B cell (primary cell): ENCODE results near the gene LCMT2. TPM values are rescaled to one million over a fixed set of nuclear protein-coding genes. Genes with fewer than 3 reads are reported as not detected.
"Not testable (repeated sequence)": the region's sequence is repeated elsewhere in the genome, so short reads cannot be mapped to it uniquely, and the experiment has no call there.

Experiments used
- ATAC-seq: fragments of 200-7000 bp; cut with Tn5 transposase; one replicate; pipeline ENCODE4 v1.10.0; 2021; ENCODE audit warnings: low read depth, mild to moderate bottlenecking, moderate number of reproducible peaks, moderate library complexity
- CTCF ChIA-PET: fragments of 350-600 bp; sonication (Branson Sonifier 250); formaldehyde crosslinking; loops from one replicate; lab custom pipeline; 2021; ENCODE audit warnings: antibody characterized with exemption, inconsistent platforms; lab: Charles Lee
- POLR2A ChIA-PET: fragments of 350-600 bp; sonication (Branson Sonifier 250); formaldehyde crosslinking; loops from one replicate; lab custom pipeline; 2021; ENCODE audit warnings: antibody characterized with exemption; lab: Charles Lee
- DNase-seq: peaks from one replicate; pipeline ENCODE4 v3.0.0; 2013
- H2AFZ ChIP-seq: 2 replicates; pipeline ENCODE4 v1.6.1; 2012; ENCODE audit warnings: mild to moderate bottlenecking, low read depth, low read length; ENCODE audit not compliant: insufficient read depth, poor library complexity, severe bottlenecking
- H3K27ac ChIP-seq, 2 donors: 1 replicate in 1 of 2; 2 replicates in 1 of 2; pipeline ENCODE4 v1.5.1; 2012 to 2013; ENCODE audit warnings: low read length in 2 of 2, mild to moderate bottlenecking in 2 of 2, moderate library complexity in 1 of 2
- H3K27me3 ChIP-seq, 4 experiments: fragments of 200-600 bp in 1 of 4; sonication (generic) in 1 of 4; replicated peaks in 1 of 4; 1 replicate in 2 of 4; 2 replicates in 2 of 4; pipeline versions ENCODE4 v1.6.1 to v1.7.0; 2013 to 2016; ENCODE audit warnings: low read length in 3 of 4, mild to moderate bottlenecking in 2 of 4, mixed read lengths in 1 of 4, moderate library complexity in 1 of 4; ENCODE audit not compliant: insufficient read depth in 4 of 4, control insufficient read depth in 3 of 4; ENCODE audit errors: control extremely low read depth in 1 of 4
- H3K36me3 ChIP-seq, 2 experiments: replicated peaks in 1 of 2; 1 replicate in 1 of 2; 2 replicates in 1 of 2; pipeline versions ENCODE4 v1.6.1 to v1.7.1; 2013; ENCODE audit warnings: low read length in 1 of 2; ENCODE audit not compliant: insufficient read depth in 2 of 2, control insufficient read depth in 1 of 2; ENCODE audit errors: control extremely low read depth in 1 of 2, extremely low read depth in 1 of 2
- H3K4me1 ChIP-seq, 2 donors: fragments of 200-600 bp in 1 of 2; sonication (generic) in 1 of 2; 1 replicate in 1 of 2; 2 replicates in 1 of 2; pipeline versions ENCODE4 v1.5.1 to v1.6.1; 2013 to 2017; ENCODE audit warnings: low read length in 2 of 2; ENCODE audit not compliant: control insufficient read depth in 2 of 2, insufficient read depth in 2 of 2
- H3K4me2 ChIP-seq: replicated peaks from 2 replicates; pipeline ENCODE3; 2012; ENCODE audit warnings: mild to moderate bottlenecking, low read depth, low read length; ENCODE audit not compliant: poor library complexity, severe bottlenecking
- H3K4me3 ChIP-seq, 5 experiments: fragments of 200-600 bp in 1 of 5; sonication (generic) in 1 of 5; 1 replicate in 3 of 5; 2 replicates in 2 of 5; pipeline versions ENCODE4 v1.5.1 to v1.7.0; 2011 to 2016; ENCODE audit warnings: low read length in 4 of 5, mild to moderate bottlenecking in 4 of 5, low read depth in 2 of 5, control low read depth in 1 of 5, moderate library complexity in 1 of 5; ENCODE audit not compliant: insufficient read depth in 1 of 5; ENCODE audit errors: control extremely low read depth in 1 of 5, extremely low read depth in 1 of 5
- H3K79me2 ChIP-seq: fragments of 200-600 bp; sonication (generic); one replicate; pipeline ENCODE4 v1.6.0; 2016; ENCODE audit warnings: low read length; ENCODE audit not compliant: control insufficient read depth, insufficient read depth
- H3K9ac ChIP-seq: fragments of 200-600 bp; sonication (generic); 2 replicates; pipeline ENCODE4 v1.6.1; 2017; ENCODE audit warnings: mild to moderate bottlenecking, low read length, moderate library complexity
- H3K9me3 ChIP-seq, 3 donors: one replicate each; pipeline versions ENCODE4 v1.6.1 to v1.7.1; 2013; ENCODE audit warnings: low read length in 2 of 3; ENCODE audit not compliant: control insufficient read depth in 2 of 3, insufficient read depth in 1 of 3; ENCODE audit errors: control extremely low read depth in 1 of 3
- H4K20me1 ChIP-seq: 2 replicates; pipeline ENCODE4 v1.6.0; 2012; ENCODE audit warnings: mild to moderate bottlenecking, low read length; ENCODE audit not compliant: insufficient read depth, control insufficient read depth, poor library complexity, severe bottlenecking
- H3K27ac Mint-ChIP-seq: one replicate; pipeline ENCODE4 v1.8.0; 2021; ENCODE audit warnings: mixed read lengths
- H3K27me3 Mint-ChIP-seq: one replicate; pipeline ENCODE4 v1.8.0; 2021; ENCODE audit warnings: mixed read lengths
- H3K4me1 Mint-ChIP-seq: one replicate; pipeline ENCODE4 v1.8.0; 2021; ENCODE audit warnings: mixed read lengths
- H3K4me3 Mint-ChIP-seq: one replicate; pipeline ENCODE4 v1.8.0; 2021; ENCODE audit warnings: mixed read lengths
- H3K9me3 Mint-ChIP-seq: one replicate; pipeline ENCODE4 v1.8.0; 2022; ENCODE audit warnings: mixed read lengths; ENCODE audit not compliant: insufficient read depth
- EZH2 ChIP-seq: IDR thresholded peaks from 2 replicates; pipeline ENCODE4 v1.6.1; 2012; ENCODE audit warnings: borderline replicate concordance, low read depth, mild to moderate bottlenecking, moderate library complexity, low read length; ENCODE audit not compliant: insufficient read depth, poor library complexity, severe bottlenecking
- WGBS: methylation state at CpG from one replicate; pipeline ENCODE4 v1.1.5; 2013; ENCODE audit warnings: missing lambda C conversion rate; ENCODE audit not compliant: insufficient coverage; 5-methylcytosine and 5-hydroxymethylcytosine counted together
- intact Hi-C: fragments of 100-400 bp; cut with micrococcal nuclease; formaldehyde crosslinking; loops from one replicate; pipeline ENCODE4 v1.10.0; 2022
- polyA plus RNA-seq: library from polyadenylated mRNA; depleted of rRNA; stranded (reverse); fragments of >200 nt; gene quantifications from 2 replicates; pipeline ENCODE4 v1.2.3, GENCODE V29; 2012
- total RNA-seq, 2 donors: library from RNA; stranded (reverse); fragments of 120-200 nt in 1 of 2; gene quantifications; 1 replicate in 1 of 2; 2 replicates in 1 of 2; pipeline versions ENCODE4 v1.2.3 to v1.2.4, GENCODE V29; 2013 to 2022
- TF ChIP-seq, protein P1 (sequence below): fragments of 200-600 bp; IDR thresholded peaks from one replicate; pipeline ENCODE4 v1.8.0; 2022; ENCODE audit warnings: antibody characterized with exemption, mild to moderate bottlenecking

The LCMT2 gene
- total and polyA plus RNA-seq, 2 donors (not counting 1 experiment from before 2014, with no cell fraction given): 7.5 to 12.8 TPM

DNA sequence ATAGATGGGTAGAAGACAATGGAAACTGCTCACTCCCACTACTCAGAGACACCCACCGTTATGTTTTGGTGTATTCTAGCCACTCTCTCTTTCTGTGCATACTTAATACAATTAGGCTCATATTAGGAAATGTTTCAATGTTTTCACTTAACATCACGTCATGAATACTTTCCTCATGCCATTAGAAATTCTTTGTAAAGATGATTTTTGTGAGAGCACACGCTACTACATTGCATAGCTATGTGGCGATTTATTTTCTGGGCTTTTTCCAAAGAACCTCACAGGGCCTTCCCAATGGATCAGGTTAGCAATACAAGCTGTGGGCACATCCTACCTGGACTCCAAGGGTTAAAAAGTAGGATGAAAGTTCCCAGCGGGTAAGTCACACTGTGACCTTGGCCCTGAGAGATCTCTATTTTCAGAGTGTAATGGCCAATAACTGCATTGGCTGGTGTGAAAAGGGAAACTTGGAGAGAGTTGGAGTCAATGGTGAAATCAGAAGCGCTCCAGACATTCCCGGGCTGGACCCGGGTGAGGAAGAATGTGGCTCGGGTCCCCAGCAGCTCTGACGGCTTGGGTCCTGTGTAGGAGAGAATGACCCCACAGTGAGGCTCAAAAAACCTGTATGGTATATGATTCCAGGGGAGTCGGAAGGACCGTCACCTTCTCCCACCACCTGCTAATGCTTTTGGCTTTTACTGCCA lies 37.8 kb downstream of the LCMT2 start:
- peaks cover 8% of the 10 kb centered on the region for H3K4me1 Mint-ChIP-seq
- 93% methylated on average over 10 of the region's 12 CpGs for WGBS
- Histone ChIP-seq H2AFZ (no peak overlapping the region), H3K27me3 (peaks cover 0 to 18% (median 7%) of the 10 kb centered on the region in 4 experiments), H3K4me1 (peaks cover 4 to 8% of the 10 kb centered on the region in 2 donors), H3K27ac (no peak overlapping the region), H3K79me2 (no peaks in the 10 kb centered on the region), H3K9ac (no peak overlapping the region), H3K4me2 (no peak overlapping the region), H3K9me3 (no peaks in the 10 kb centered on the region), H3K4me3 (no peak overlapping the region), H4K20me1 (no peaks in the 10 kb centered on the region), H3K36me3 (no peaks in the 10 kb centered on the region)
- DNase-seq (no peak), ATAC-seq (no peak)
- no peak overlapping the region for H3K4me3 Mint-ChIP-seq
- peaks cover 40% of the 10 kb centered on the region for H3K27me3 Mint-ChIP-seq
- no peak overlapping the region for H3K27ac Mint-ChIP-seq
- no peaks in the 10 kb centered on the region for H3K9me3 Mint-ChIP-seq
- CTCF ChIA-PET: interaction anchor here (1.6 kb wide), 1 partner anchor 67 kb away, joined by 8 read pairs; no protein-coding TSS in a partner anchor
- intact Hi-C loops: no loop called here
- POLR2A ChIA-PET: no interaction called here
- TF ChIP-seq EZH2: no peak
- TF ChIP-seq, protein P1, sequence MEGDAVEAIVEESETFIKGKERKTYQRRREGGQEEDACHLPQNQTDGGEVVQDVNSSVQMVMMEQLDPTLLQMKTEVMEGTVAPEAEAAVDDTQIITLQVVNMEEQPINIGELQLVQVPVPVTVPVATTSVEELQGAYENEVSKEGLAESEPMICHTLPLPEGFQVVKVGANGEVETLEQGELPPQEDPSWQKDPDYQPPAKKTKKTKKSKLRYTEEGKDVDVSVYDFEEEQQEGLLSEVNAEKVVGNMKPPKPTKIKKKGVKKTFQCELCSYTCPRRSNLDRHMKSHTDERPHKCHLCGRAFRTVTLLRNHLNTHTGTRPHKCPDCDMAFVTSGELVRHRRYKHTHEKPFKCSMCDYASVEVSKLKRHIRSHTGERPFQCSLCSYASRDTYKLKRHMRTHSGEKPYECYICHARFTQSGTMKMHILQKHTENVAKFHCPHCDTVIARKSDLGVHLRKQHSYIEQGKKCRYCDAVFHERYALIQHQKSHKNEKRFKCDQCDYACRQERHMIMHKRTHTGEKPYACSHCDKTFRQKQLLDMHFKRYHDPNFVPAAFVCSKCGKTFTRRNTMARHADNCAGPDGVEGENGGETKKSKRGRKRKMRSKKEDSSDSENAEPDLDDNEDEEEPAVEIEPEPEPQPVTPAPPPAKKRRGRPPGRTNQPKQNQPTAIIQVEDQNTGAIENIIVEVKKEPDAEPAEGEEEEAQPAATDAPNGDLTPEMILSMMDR: no peak

DNA sequence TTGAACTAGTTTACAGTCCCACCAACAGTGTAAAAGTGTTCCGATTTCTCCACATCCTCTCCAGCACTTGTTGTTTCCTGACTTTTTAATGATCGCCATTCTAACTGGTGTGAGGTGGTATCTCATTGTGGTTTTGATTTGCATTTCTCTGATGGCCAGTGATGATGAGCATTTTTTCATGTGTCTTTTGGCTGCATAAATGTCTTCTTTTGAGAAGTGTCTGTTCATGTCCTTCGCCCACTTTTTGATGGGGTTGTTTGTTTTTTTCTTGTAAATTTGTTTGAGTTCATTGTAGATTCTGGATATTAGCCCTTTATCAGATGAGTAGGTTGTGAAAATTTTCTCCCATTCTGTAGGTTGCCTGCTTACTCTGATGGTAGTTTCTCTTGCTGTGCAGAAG lies 40.7 kb downstream of the LCMT2 start:
- H3K27ac ChIP-seq, DNase-seq, H3K4me3 Mint-ChIP-seq, H3K4me3 ChIP-seq, H3K27ac Mint-ChIP-seq, H3K4me2 ChIP-seq, H3K79me2 ChIP-seq, ATAC-seq, H4K20me1 ChIP-seq, H3K36me3 ChIP-seq, H3K9me3 Mint-ChIP-seq, H3K9me3 ChIP-seq, POLR2A ChIA-PET, H2AFZ ChIP-seq, H3K9ac ChIP-seq, CTCF ChIA-PET: not testable (repeated sequence)
- Mint-ChIP-seq H3K27me3 (peaks cover 22% of the 10 kb centered on the region), H3K4me1 (peaks cover 15% of the 10 kb centered on the region)
- peaks cover 8 to 13% of the 10 kb centered on the region in 2 donors for H3K4me1 ChIP-seq
- intact Hi-C loops: loop anchor here (10.0 kb wide), 1 partner anchor 585 kb away; no protein-coding TSS in a partner anchor
- no CpG with 5 or more reads among the region's 3 CpGs for WGBS
- H3K27me3 ChIP-seq: peaks cover 0 to 19% (median 5%) of the 10 kb centered on the region in 4 experiments
